Uterus (tissue), 2 donors: ENCODE results near the gene LDAH.
"Not testable (repeated sequence)": the region's sequence is repeated elsewhere in the genome, so short reads cannot be mapped to it uniquely, and the experiment has no call there.

Source experiments
- CTCF ChIP-seq, 4 experiments: fragments of 200-600 bp in 2 of 4; fragments of 450-650 bp in 2 of 4; sonication (generic) in 2 of 4; IDR thresholded peaks; one replicate each; pipeline ENCODE4 v1.5.1; 2016 to 2019; ENCODE audit warnings: antibody characterized with exemption in 4 of 4, mild to moderate bottlenecking in 2 of 4, moderate library complexity in 1 of 4
- POLR2A ChIP-seq, 2 donors: fragments of 450-650 bp; IDR thresholded peaks; one replicate each; pipeline ENCODE4 v1.6.1; 2016; ENCODE audit warnings: antibody characterized with exemption in 2 of 2, mild to moderate bottlenecking in 1 of 2, moderate library complexity in 1 of 2

GRCh38 chr2:20714412-20714811 is 108.5 kb downstream of the LDAH start:
- TF ChIP-seq CTCF, POLR2A (IDR thresholded peaks at IDR 0.05): not testable (repeated sequence)
